ENCODE results near the gene TMEM62.

TMEM62 gene

GRCh38 chr15:43212299-43212698 is 78.9 kb downstream of the TMEM62 start:
- no peak for DNase-seq (ENCODE audit: low spot score)

GRCh38 chr15:43212951-43213350 is 79.6 kb downstream of the TMEM62 start:
- no peak for TF ChIP-seq CTCF (IDR thresholded peaks at IDR 0.05; ENCODE audit: extremely low read depth, missing control alignments)
- DNase-seq (ENCODE audit: low spot score): no peak

More at GRCh38 chr15:43212299-43212698, 78.9 kb downstream of the TMEM62 start:
- no peak for TF ChIP-seq CTCF (IDR thresholded peaks at IDR 0.05; ENCODE audit: extremely low read depth, missing control alignments)

- TF ChIP-seq CTCF (IDR thresholded peaks at IDR 0.05; ENCODE audit: extremely low read depth, missing control alignments): no peak
- DNase-seq (ENCODE audit: low spot score): no peak
These were observed 80.1 kb downstream of the TMEM62 start for GRCh38 chr15:43213466-43213865.

GRCh38 chr15:43214169-43214568 is 80.8 kb downstream of the TMEM62 start:
- TF ChIP-seq CTCF (IDR thresholded peaks at IDR 0.05; ENCODE audit: extremely low read depth, missing control alignments): no peak

GRCh38 chr15:43214592-43215295 is 81.4 kb downstream of the TMEM62 start:
- TF ChIP-seq CTCF (IDR thresholded peaks at IDR 0.05; ENCODE audit: extremely low read depth, missing control alignments): no peak
- no peak for DNase-seq (ENCODE audit: low spot score)

More at GRCh38 chr15:43214169-43214568, 80.8 kb downstream of the TMEM62 start:
- no peak for DNase-seq (ENCODE audit: low spot score)

GRCh38 chr15:43215961-43216360 is 82.6 kb downstream of the TMEM62 start:
- no peak for DNase-seq (ENCODE audit: low spot score)
- no peak for TF ChIP-seq CTCF (IDR thresholded peaks at IDR 0.05; ENCODE audit: extremely low read depth, missing control alignments)

- no peak for TF ChIP-seq CTCF (IDR thresholded peaks at IDR 0.05; ENCODE audit: extremely low read depth, missing control alignments)
- DNase-seq (ENCODE audit: low spot score): no peak
These were observed 85.7 kb downstream of the TMEM62 start for GRCh38 chr15:43218908-43219706.

Measured in GM20000 (cell line).